ENCODE results near the gene FARS2.

FARS2 gene

DNA sequence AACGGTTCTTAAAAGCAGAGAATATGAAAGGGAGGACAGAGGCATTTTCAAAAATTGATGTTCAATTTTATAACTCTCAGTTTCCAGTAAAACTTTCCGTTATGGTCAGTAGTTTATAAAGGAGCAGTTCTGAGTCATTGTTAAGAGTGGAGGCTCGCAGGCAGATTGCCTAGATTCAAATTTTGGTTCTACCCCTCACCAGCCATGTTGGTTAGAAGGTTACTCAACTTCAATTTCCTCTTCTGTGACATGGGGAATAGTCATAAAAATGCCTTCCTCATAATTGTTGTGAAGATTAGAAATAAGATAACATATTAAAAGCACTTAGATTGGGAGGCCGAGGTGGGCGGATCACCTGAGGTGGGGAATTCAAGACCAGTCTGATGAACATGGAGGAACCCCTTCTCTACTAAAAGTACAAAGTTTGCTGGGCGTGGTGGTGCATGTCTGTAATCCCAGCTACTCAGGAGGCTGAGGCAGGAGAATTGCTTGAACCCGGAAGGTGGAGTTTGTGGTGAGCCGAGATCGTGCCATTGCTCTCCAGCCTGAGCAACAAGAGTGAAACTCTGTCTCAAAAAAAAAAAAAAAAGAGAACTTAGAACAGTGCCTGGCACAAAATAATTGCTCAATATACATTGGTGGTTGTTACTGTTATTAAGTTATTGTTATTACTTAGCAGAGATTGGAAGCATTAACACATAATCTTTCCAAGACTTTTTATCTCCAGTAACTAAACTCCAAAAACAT is 396.5 kb downstream of the FARS2 start:
- WGBS (ENCODE audit: insufficient coverage) = 93% methylated on average over 3 of the region's 9 CpGs
- ChIA-PET CTCF (no interaction called here), POLR2A (no interaction called here)
- peak in 2 of 3 donors; percentile 28 to 37 for DNase-seq
- Histone ChIP-seq H3K27ac (ENCODE audit: insufficient read depth in 1 of 2, low read depth in 1 of 2, low read length in 2 of 2, poor library complexity in 1 of 2, severe bottlenecking in 2 of 2) (no peak overlapping the region), H3K36me3 (ENCODE audit: control insufficient read depth in 4 of 4, insufficient read depth in 4 of 4, low read length in 3 of 4) (peaks cover 0 to 5% (median 0%) of the 10 kb centered on the region in 4 experiments), H3K4me3 (ENCODE audit: control insufficient read depth in 1 of 7, extremely low read depth in 1 of 7, insufficient read depth in 4 of 7, low read depth in 2 of 7, low read length in 6 of 7) (no peak overlapping the region), H3K4me1 (ENCODE audit: control extremely low read depth in 1 of 4, control insufficient read depth in 4 of 4, insufficient read depth in 4 of 4, low read length in 3 of 4) (peaks cover 0 to 4% (median 0%) of the 10 kb centered on the region in 4 experiments), H3K9me3 (ENCODE audit: control extremely low read depth in 1 of 5, control insufficient read depth in 4 of 5, insufficient read depth in 2 of 5, low read depth in 1 of 5, low read length in 4 of 5) (peaks cover 0 to 3% (median 2%) of the 10 kb centered on the region in 5 experiments), H3K27me3 (replicated peaks in 2 of 5; ENCODE audit: control insufficient read depth in 4 of 5, insufficient read depth in 5 of 5, low read length in 4 of 5) (no peaks in the 10 kb centered on the region)

DNA sequence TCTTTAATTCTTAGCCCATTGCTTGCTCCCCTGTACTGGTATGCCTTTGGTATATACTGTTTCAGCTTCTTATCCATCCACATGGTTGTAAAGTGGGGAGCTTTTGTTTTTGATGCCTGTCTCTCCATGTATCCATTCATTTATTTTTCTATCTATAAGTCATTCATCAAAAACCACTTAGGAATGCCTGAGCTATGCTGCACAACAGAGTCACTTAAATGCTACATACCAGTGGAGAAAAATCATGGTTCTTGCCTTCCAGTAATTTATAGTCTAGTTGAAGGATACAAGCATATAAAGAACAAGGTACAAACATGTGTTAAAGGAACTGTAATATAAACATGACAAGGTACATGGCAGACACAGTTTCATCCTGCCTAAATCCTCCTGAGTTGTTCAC is 398.2 kb downstream of the FARS2 start:
- H3K9me3 ChIP-seq (ENCODE audit: control extremely low read depth in 1 of 5, control insufficient read depth in 4 of 5, insufficient read depth in 2 of 5, low read depth in 1 of 5, low read length in 4 of 5) = peaks cover 0 to 3% (median 2%) of the 10 kb centered on the region in 5 experiments
- peaks cover 0 to 5% (median 0%) of the 10 kb centered on the region in 4 experiments for H3K36me3 ChIP-seq (ENCODE audit: control insufficient read depth in 4 of 4, insufficient read depth in 4 of 4, low read length in 3 of 4)
- DNase-seq = no peak
- ChIA-PET POLR2A (no interaction called here), CTCF (interaction anchor here (0.8 to 1.0 kb wide), 2 partner anchors 20 to 188 kb away, joined by 3 read pairs; no protein-coding TSS in a partner anchor)
- peaks cover 0 to 4% (median 0%) of the 10 kb centered on the region in 4 experiments for H3K4me1 ChIP-seq (ENCODE audit: control extremely low read depth in 1 of 4, control insufficient read depth in 4 of 4, insufficient read depth in 4 of 4, low read length in 3 of 4)
- H3K27me3 ChIP-seq (replicated peaks in 2 of 5; ENCODE audit: control insufficient read depth in 4 of 5, insufficient read depth in 5 of 5, low read length in 4 of 5) = no peaks in the 10 kb centered on the region
- no peak overlapping the region for H3K4me3 ChIP-seq (ENCODE audit: control insufficient read depth in 1 of 7, extremely low read depth in 1 of 7, insufficient read depth in 4 of 7, low read depth in 2 of 7, low read length in 6 of 7)
- H3K27ac ChIP-seq (ENCODE audit: insufficient read depth in 1 of 2, low read depth in 1 of 2, low read length in 2 of 2, poor library complexity in 1 of 2, severe bottlenecking in 2 of 2) = no peak overlapping the region

GRCh38 chr6:5660772-5661171 is 399.5 kb downstream of the FARS2 start:
- Histone ChIP-seq H3K27ac (ENCODE audit: insufficient read depth in 1 of 2, low read depth in 1 of 2, low read length in 2 of 2, poor library complexity in 1 of 2, severe bottlenecking in 2 of 2) (no peak overlapping the region), H3K4me1 (ENCODE audit: control extremely low read depth in 1 of 4, control insufficient read depth in 4 of 4, insufficient read depth in 4 of 4, low read length in 3 of 4) (peaks cover 0 to 4% (median 0%) of the 10 kb centered on the region in 4 experiments), H3K9me3 (ENCODE audit: control extremely low read depth in 1 of 5, control insufficient read depth in 4 of 5, insufficient read depth in 2 of 5, low read depth in 1 of 5, low read length in 4 of 5) (no peaks in the 10 kb centered on the region), H3K36me3 (ENCODE audit: control insufficient read depth in 4 of 4, insufficient read depth in 4 of 4, low read length in 3 of 4) (no peaks in the 10 kb centered on the region), H3K4me3 (ENCODE audit: control insufficient read depth in 1 of 7, extremely low read depth in 1 of 7, insufficient read depth in 4 of 7, low read depth in 2 of 7, low read length in 6 of 7) (no peak overlapping the region), H3K27me3 (replicated peaks in 2 of 5; ENCODE audit: control insufficient read depth in 4 of 5, insufficient read depth in 5 of 5, low read length in 4 of 5) (no peaks in the 10 kb centered on the region)
- POLR2A ChIA-PET = interaction anchor here (0.5 kb wide), 1 partner anchor 45 kb away, joined by 4 read pairs; no protein-coding TSS in a partner anchor
- CTCF ChIA-PET = no interaction called here
- DNase-seq = no peak
- 70% methylated on average over 2 of the region's 5 CpGs for WGBS (ENCODE audit: insufficient coverage)

GRCh38 chr6:5662797-5663196 is 401.5 kb downstream of the FARS2 start:
- no peaks in the 10 kb centered on the region for H3K9me3 ChIP-seq (ENCODE audit: control extremely low read depth in 1 of 5, control insufficient read depth in 4 of 5, insufficient read depth in 2 of 5, low read depth in 1 of 5, low read length in 4 of 5)
- H3K27ac ChIP-seq (ENCODE audit: insufficient read depth in 1 of 2, low read depth in 1 of 2, low read length in 2 of 2, poor library complexity in 1 of 2, severe bottlenecking in 2 of 2) = no peak overlapping the region
- WGBS (ENCODE audit: insufficient coverage) = no CpG with 5 or more reads among the region's 3 CpGs
- no peak overlapping the region for H3K4me3 ChIP-seq (ENCODE audit: control insufficient read depth in 1 of 7, extremely low read depth in 1 of 7, insufficient read depth in 4 of 7, low read depth in 2 of 7, low read length in 6 of 7)
- no peaks in the 10 kb centered on the region for H3K36me3 ChIP-seq (ENCODE audit: control insufficient read depth in 4 of 4, insufficient read depth in 4 of 4, low read length in 3 of 4)
- DNase-seq = no peak
- ChIA-PET CTCF (no interaction called here), POLR2A (no interaction called here)
- no peaks in the 10 kb centered on the region for H3K27me3 ChIP-seq (replicated peaks in 2 of 5; ENCODE audit: control insufficient read depth in 4 of 5, insufficient read depth in 5 of 5, low read length in 4 of 5)
- H3K4me1 ChIP-seq (ENCODE audit: control extremely low read depth in 1 of 4, control insufficient read depth in 4 of 4, insufficient read depth in 4 of 4, low read length in 3 of 4) = no peaks in the 10 kb centered on the region

- Histone ChIP-seq H3K36me3 (ENCODE audit: control insufficient read depth in 4 of 4, insufficient read depth in 4 of 4, low read length in 3 of 4) (no peaks in the 10 kb centered on the region), H3K4me1 (ENCODE audit: control extremely low read depth in 1 of 4, control insufficient read depth in 4 of 4, insufficient read depth in 4 of 4, low read length in 3 of 4) (no peaks in the 10 kb centered on the region), H3K4me3 (ENCODE audit: control insufficient read depth in 1 of 7, extremely low read depth in 1 of 7, insufficient read depth in 4 of 7, low read depth in 2 of 7, low read length in 6 of 7) (no peak overlapping the region), H3K27ac (ENCODE audit: insufficient read depth in 1 of 2, low read depth in 1 of 2, low read length in 2 of 2, poor library complexity in 1 of 2, severe bottlenecking in 2 of 2) (no peak overlapping the region), H3K27me3 (replicated peaks in 2 of 5; ENCODE audit: control insufficient read depth in 4 of 5, insufficient read depth in 5 of 5, low read length in 4 of 5) (no peaks in the 10 kb centered on the region), H3K9me3 (ENCODE audit: control extremely low read depth in 1 of 5, control insufficient read depth in 4 of 5, insufficient read depth in 2 of 5, low read depth in 1 of 5, low read length in 4 of 5) (no peaks in the 10 kb centered on the region)
- POLR2A ChIA-PET = no interaction called here
- DNase-seq = no peak
- CTCF ChIA-PET = no interaction called here
- whole genome bisulfite sequencing (ENCODE audit: insufficient coverage) = 94% methylated on average over 3 of the region's 4 CpGs
Observed at GRCh38 chr6:5663259-5663658, 401.9 kb downstream of the FARS2 start.

DNA sequence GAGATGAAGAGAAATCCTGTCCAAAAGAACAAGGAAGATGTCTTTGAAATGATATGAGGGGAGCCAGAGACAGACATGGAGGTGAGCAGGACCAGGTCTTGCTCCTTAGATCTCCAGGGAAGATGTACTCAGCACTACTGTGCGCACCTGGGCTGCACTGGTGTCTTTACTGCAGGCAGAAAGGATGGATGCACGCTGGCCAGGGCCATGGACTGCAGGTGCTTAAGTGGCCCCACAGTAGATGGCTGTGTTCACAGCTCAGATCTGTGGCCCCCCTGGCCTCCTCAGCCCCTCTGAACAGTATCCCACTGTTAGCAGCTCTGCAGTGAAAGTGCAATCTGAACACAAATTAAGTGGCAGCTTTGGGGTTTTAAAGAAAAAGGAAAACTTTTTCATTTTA is 402.4 kb downstream of the FARS2 start:
- ChIA-PET POLR2A (no interaction called here), CTCF (interaction anchor here (0.6 kb wide), 1 partner anchor 1698 kb away, joined by 3 read pairs; no protein-coding TSS in a partner anchor)
- 96% methylated on average over 2 of the region's 2 CpGs for WGBS (ENCODE audit: insufficient coverage)
- Histone ChIP-seq H3K36me3 (ENCODE audit: control insufficient read depth in 4 of 4, insufficient read depth in 4 of 4, low read length in 3 of 4) (no peaks in the 10 kb centered on the region), H3K27ac (ENCODE audit: insufficient read depth in 1 of 2, low read depth in 1 of 2, low read length in 2 of 2, poor library complexity in 1 of 2, severe bottlenecking in 2 of 2) (no peak overlapping the region), H3K4me1 (ENCODE audit: control extremely low read depth in 1 of 4, control insufficient read depth in 4 of 4, insufficient read depth in 4 of 4, low read length in 3 of 4) (no peaks in the 10 kb centered on the region), H3K4me3 (ENCODE audit: control insufficient read depth in 1 of 7, extremely low read depth in 1 of 7, insufficient read depth in 4 of 7, low read depth in 2 of 7, low read length in 6 of 7) (no peak overlapping the region), H3K27me3 (replicated peaks in 2 of 5; ENCODE audit: control insufficient read depth in 4 of 5, insufficient read depth in 5 of 5, low read length in 4 of 5) (no peaks in the 10 kb centered on the region), H3K9me3 (ENCODE audit: control extremely low read depth in 1 of 5, control insufficient read depth in 4 of 5, insufficient read depth in 2 of 5, low read depth in 1 of 5, low read length in 4 of 5) (no peaks in the 10 kb centered on the region)
- no peak for DNase-seq

GRCh38 chr6:5664149-5664548 is 402.8 kb downstream of the FARS2 start:
- H3K4me3 ChIP-seq (ENCODE audit: control insufficient read depth in 1 of 7, extremely low read depth in 1 of 7, insufficient read depth in 4 of 7, low read depth in 2 of 7, low read length in 6 of 7) = no peak overlapping the region
- H3K27me3 ChIP-seq (replicated peaks in 2 of 5; ENCODE audit: control insufficient read depth in 4 of 5, insufficient read depth in 5 of 5, low read length in 4 of 5) = no peaks in the 10 kb centered on the region
- no peaks in the 10 kb centered on the region for H3K4me1 ChIP-seq (ENCODE audit: control extremely low read depth in 1 of 4, control insufficient read depth in 4 of 4, insufficient read depth in 4 of 4, low read length in 3 of 4)
- no peak for DNase-seq
- ChIA-PET POLR2A (no interaction called here), CTCF (interaction anchor here (0.6 to 1.1 kb wide), 2 partner anchors 195 to 1697 kb away, joined by 3 read pairs; no protein-coding TSS in a partner anchor)
- no peak overlapping the region for H3K27ac ChIP-seq (ENCODE audit: insufficient read depth in 1 of 2, low read depth in 1 of 2, low read length in 2 of 2, poor library complexity in 1 of 2, severe bottlenecking in 2 of 2)
- H3K36me3 ChIP-seq (ENCODE audit: control insufficient read depth in 4 of 4, insufficient read depth in 4 of 4, low read length in 3 of 4) = no peaks in the 10 kb centered on the region
- 100% methylated on average over 2 of the region's 3 CpGs for WGBS (ENCODE audit: insufficient coverage)
- H3K9me3 ChIP-seq (ENCODE audit: control extremely low read depth in 1 of 5, control insufficient read depth in 4 of 5, insufficient read depth in 2 of 5, low read depth in 1 of 5, low read length in 4 of 5) = no peaks in the 10 kb centered on the region
